Liver (tissue), 9 donors: ENCODE data around the gene DNAJC25. TPM values are rescaled to one million over a fixed set of nuclear protein-coding genes. Genes with fewer than 3 reads are reported as not detected.
"Not testable (repeated sequence)": the region's sequence is repeated elsewhere in the genome, so short reads cannot be mapped to it uniquely, and the experiment has no call there.

ENCODE experiments used
- DNase-seq: peaks from one replicate; pipeline ENCODE4 v3.0.0-alpha.2; 2017; ENCODE audit warnings: low spot score
- H3K27ac ChIP-seq, 2 donors: one replicate each; pipeline ENCODE4 v1.7.0; 2013; ENCODE audit warnings: inconsistent platforms in 2 of 2, low read length in 2 of 2, control low read depth in 1 of 2, low read depth in 1 of 2, mild to moderate bottlenecking in 1 of 2
- H3K27me3 ChIP-seq, 4 donors: one replicate each; pipeline versions ENCODE4 v1.6.1 to v1.7.0; 2013; ENCODE audit warnings: low read length in 3 of 4, inconsistent platforms in 1 of 4, mild to moderate bottlenecking in 1 of 4, moderate library complexity in 1 of 4; ENCODE audit not compliant: control insufficient read depth in 4 of 4, insufficient read depth in 4 of 4
- H3K36me3 ChIP-seq, 4 donors: one replicate each; pipeline versions ENCODE4 v1.6.1 to v1.7.0; 2013; ENCODE audit warnings: low read length in 3 of 4, mild to moderate bottlenecking in 3 of 4, low read depth in 1 of 4, moderate library complexity in 1 of 4; ENCODE audit not compliant: control insufficient read depth in 4 of 4, insufficient read depth in 3 of 4
- H3K4me1 ChIP-seq, 4 donors: one replicate each; pipeline versions ENCODE4 v1.6.1 to v1.7.0; 2013; ENCODE audit warnings: low read length in 3 of 4, mild to moderate bottlenecking in 3 of 4, moderate library complexity in 1 of 4; ENCODE audit not compliant: control insufficient read depth in 4 of 4, insufficient read depth in 4 of 4
- H3K4me3 ChIP-seq, 3 donors: one replicate each; pipeline versions ENCODE4 v1.6.1 to v1.7.0; 2013; ENCODE audit warnings: low read length in 3 of 3, control low read depth in 1 of 3, low read depth in 1 of 3, mild to moderate bottlenecking in 1 of 3
- H3K9ac ChIP-seq, 2 donors: one replicate each; pipeline ENCODE4 v1.7.0; 2013; ENCODE audit warnings: low read length in 2 of 2, mild to moderate bottlenecking in 2 of 2, moderate library complexity in 2 of 2, control low read depth in 1 of 2, low read depth in 1 of 2
- H3K9me3 ChIP-seq, 4 donors: one replicate each; pipeline versions ENCODE4 v1.6.1 to v1.7.0; 2013; ENCODE audit warnings: low read length in 3 of 4; ENCODE audit not compliant: control insufficient read depth in 4 of 4
- FOXA1 ChIP-seq: IDR thresholded peaks from 2 replicates; pipeline ENCODE4 v1.6.1; 2016; ENCODE audit warnings: antibody characterized with exemption
- RAD21 ChIP-seq, 2 donors: IDR thresholded peaks; 2 replicates each; pipeline ENCODE4 v1.6.1; 2016; ENCODE audit warnings: antibody characterized with exemption in 2 of 2, mild to moderate bottlenecking in 2 of 2
- SP1 ChIP-seq: IDR thresholded peaks from 2 replicates; pipeline ENCODE4 v1.6.1; 2018; ENCODE audit warnings: antibody characterized with exemption, mild to moderate bottlenecking
- TAF1 ChIP-seq: conservative IDR thresholded peaks from 2 replicates; pipeline ENCODE4 v1.6.1; 2016; ENCODE audit warnings: antibody characterized with exemption, mild to moderate bottlenecking
- WGBS: extraction: QIAGEN DNeasy Blood & Tissue Kit; methylation state at CpG from one replicate; pipeline ENCODE4 v1.1.7; 2013; 5-methylcytosine and 5-hydroxymethylcytosine counted together
- polyA plus RNA-seq, 2 donors: library from polyadenylated mRNA; stranded (reverse) in 1 of 2; unstranded in 1 of 2; fragments of 200-250 nt in 1 of 2; fragments of >200 nt in 1 of 2; fragmentation: Nextera tagmentation in 1 of 2; extraction: Ambion mirVana in 1 of 2; gene quantifications; one replicate each; pipeline versions ENCODE4 v1.2.1 to v1.2.3, GENCODE V29; 2013 to 2015
- total RNA-seq, 2 donors: library from RNA; depleted of rRNA; stranded (reverse); fragments of >200 nt; gene quantifications; one replicate each; pipeline ENCODE4 v1.2.3, GENCODE V29; 2014
- TF ChIP-seq, protein P1 (sequence below): IDR thresholded peaks from 2 replicates; pipeline ENCODE4 v1.6.1; 2016; ENCODE audit warnings: antibody characterized with exemption
- TF ChIP-seq, protein P2 (sequence below): IDR thresholded peaks from 2 replicates; pipeline ENCODE4 v1.6.1; 2016; ENCODE audit warnings: antibody characterized with exemption, mild to moderate bottlenecking
- TF ChIP-seq, protein P3 (sequence below): fragments of 150-350 bp; IDR thresholded peaks from 2 replicates; pipeline ENCODE4 v1.5.1; 2017; ENCODE audit warnings: improper control_type of control experiment, low read depth, low read length; ENCODE audit not compliant: missing input control
- donor health status: healthy.
- donor health status: healthy.
- donor health status: healthy.
- donor health status: healthy.
- donor health status: healthy.

Gene DNAJC25
- total and polyA plus RNA-seq, 4 donors = 9.3 to 17.8 (median 15.3) TPM

DNA sequence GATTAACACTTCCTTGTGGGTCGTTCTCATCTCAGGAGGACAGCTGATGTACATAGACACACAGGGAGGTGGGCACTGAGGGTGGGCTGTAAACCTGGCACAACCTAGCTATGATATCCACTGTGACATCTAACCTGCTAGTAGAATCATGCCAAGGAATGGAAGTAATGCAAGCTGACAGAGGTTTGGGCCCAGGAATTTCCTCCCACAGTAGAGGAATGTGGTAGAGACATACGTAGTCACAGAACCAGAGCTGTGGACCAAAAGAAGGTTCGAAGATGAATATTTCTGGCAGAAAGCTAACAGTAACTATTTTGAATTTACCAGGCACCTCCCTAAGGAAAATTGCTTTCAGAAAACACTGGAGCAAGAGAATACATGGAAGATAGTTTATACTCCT lies 15.2 kb upstream of the DNAJC25 start:
- no peaks in the 10 kb centered on the region for H3K36me3 ChIP-seq
- DNase-seq = no peak
- H3K9ac ChIP-seq = no peak overlapping the region
- WGBS = 88% methylated on average over 3 of the region's 3 CpGs
- H3K4me3 ChIP-seq = no peak overlapping the region
- no peak overlapping the region for H3K27ac ChIP-seq
- H3K9me3 ChIP-seq = no peaks in the 10 kb centered on the region
- H3K27me3 ChIP-seq = no peaks in the 10 kb centered on the region
- TF ChIP-seq, protein P1, sequence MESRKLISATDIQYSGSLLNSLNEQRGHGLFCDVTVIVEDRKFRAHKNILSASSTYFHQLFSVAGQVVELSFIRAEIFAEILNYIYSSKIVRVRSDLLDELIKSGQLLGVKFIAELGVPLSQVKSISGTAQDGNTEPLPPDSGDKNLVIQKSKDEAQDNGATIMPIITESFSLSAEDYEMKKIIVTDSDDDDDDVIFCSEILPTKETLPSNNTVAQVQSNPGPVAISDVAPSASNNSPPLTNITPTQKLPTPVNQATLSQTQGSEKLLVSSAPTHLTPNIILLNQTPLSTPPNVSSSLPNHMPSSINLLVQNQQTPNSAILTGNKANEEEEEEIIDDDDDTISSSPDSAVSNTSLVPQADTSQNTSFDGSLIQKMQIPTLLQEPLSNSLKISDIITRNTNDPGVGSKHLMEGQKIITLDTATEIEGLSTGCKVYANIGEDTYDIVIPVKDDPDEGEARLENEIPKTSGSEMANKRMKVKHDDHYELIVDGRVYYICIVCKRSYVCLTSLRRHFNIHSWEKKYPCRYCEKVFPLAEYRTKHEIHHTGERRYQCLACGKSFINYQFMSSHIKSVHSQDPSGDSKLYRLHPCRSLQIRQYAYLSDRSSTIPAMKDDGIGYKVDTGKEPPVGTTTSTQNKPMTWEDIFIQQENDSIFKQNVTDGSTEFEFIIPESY = no peak
- TF ChIP-seq FOXA1 (no peak), TAF1 (no peak)
- H3K4me1 ChIP-seq = peaks cover 2 to 15% (median 12%) of the 10 kb centered on the region in 4 donors

DNA sequence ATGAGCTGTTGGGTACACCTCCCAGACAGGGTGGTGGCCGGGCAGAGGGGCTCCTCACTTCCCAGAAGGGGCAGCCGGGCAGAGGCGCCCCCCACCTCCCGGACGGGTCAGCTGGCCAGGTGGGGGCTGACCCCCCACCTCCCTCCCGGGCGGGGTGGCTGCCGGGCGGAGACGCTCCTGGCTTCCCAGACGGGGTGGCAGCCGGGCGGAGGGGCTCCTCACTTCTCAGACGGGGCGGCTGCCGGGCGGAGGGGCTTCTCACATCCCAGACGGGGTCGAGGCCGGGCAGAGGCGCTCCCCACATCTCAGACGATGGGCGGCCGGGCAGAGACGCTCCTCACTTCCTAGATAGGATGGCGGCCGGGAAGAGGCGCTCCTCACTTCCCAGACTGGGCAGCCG lies 13.8 kb upstream of the DNAJC25 start:
- peaks cover 8 to 22% (median 19%) of the 10 kb centered on the region in 4 donors for H3K4me1 ChIP-seq
- H3K36me3 ChIP-seq, DNase-seq, H3K4me3 ChIP-seq, H3K27me3 ChIP-seq, H3K9me3 ChIP-seq, H3K9ac ChIP-seq, H3K27ac ChIP-seq: not testable (repeated sequence)
- WGBS = 96% methylated on average over 28 of the region's 29 CpGs

DNA sequence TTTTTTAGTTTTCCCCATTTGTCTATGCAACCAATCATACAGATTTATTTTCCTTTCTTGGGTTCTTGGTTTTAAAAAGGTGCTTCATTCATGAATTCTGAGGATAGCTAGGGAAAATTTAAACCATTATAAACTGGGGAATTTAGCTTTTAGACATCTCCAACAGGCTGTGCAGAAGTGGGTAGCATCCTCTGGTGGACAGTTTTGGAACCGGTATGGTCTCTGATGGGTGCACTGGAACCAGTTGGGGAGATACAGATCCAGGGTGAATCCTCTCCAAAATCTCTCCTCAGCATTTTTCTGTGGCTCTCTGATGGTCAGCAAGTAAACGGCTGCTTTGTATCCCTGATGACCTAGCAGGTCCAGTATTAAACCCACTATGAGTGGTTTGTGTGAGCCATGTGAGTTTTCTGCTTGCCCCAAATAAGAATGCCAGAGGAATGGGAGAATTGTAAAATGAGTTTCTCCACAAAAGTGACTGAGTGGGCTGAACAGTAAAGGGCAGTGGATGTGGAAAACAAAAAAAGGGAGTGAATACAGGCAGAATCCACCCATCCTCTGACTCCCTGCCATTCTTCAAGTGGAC lies 9.1 kb upstream of the DNAJC25 start:
- 6% methylated on average over 2 of the region's 2 CpGs for WGBS
- peaks cover 10 to 32% (median 24%) of the 10 kb centered on the region in 4 donors for H3K4me1 ChIP-seq
- no peak for DNase-seq
- no peaks in the 10 kb centered on the region for H3K36me3 ChIP-seq
- H3K4me3 ChIP-seq = no peak overlapping the region
- no peaks in the 10 kb centered on the region for H3K9me3 ChIP-seq
- TF ChIP-seq, protein P2, sequence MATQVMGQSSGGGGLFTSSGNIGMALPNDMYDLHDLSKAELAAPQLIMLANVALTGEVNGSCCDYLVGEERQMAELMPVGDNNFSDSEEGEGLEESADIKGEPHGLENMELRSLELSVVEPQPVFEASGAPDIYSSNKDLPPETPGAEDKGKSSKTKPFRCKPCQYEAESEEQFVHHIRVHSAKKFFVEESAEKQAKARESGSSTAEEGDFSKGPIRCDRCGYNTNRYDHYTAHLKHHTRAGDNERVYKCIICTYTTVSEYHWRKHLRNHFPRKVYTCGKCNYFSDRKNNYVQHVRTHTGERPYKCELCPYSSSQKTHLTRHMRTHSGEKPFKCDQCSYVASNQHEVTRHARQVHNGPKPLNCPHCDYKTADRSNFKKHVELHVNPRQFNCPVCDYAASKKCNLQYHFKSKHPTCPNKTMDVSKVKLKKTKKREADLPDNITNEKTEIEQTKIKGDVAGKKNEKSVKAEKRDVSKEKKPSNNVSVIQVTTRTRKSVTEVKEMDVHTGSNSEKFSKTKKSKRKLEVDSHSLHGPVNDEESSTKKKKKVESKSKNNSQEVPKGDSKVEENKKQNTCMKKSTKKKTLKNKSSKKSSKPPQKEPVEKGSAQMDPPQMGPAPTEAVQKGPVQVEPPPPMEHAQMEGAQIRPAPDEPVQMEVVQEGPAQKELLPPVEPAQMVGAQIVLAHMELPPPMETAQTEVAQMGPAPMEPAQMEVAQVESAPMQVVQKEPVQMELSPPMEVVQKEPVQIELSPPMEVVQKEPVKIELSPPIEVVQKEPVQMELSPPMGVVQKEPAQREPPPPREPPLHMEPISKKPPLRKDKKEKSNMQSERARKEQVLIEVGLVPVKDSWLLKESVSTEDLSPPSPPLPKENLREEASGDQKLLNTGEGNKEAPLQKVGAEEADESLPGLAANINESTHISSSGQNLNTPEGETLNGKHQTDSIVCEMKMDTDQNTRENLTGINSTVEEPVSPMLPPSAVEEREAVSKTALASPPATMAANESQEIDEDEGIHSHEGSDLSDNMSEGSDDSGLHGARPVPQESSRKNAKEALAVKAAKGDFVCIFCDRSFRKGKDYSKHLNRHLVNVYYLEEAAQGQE = peak; percentile 8
- TF ChIP-seq SP1 (no peak), RAD21 (IDR thresholded peaks at IDR 0.05) (peak; percentile 88 to 93)
- TF ChIP-seq, protein P3, sequence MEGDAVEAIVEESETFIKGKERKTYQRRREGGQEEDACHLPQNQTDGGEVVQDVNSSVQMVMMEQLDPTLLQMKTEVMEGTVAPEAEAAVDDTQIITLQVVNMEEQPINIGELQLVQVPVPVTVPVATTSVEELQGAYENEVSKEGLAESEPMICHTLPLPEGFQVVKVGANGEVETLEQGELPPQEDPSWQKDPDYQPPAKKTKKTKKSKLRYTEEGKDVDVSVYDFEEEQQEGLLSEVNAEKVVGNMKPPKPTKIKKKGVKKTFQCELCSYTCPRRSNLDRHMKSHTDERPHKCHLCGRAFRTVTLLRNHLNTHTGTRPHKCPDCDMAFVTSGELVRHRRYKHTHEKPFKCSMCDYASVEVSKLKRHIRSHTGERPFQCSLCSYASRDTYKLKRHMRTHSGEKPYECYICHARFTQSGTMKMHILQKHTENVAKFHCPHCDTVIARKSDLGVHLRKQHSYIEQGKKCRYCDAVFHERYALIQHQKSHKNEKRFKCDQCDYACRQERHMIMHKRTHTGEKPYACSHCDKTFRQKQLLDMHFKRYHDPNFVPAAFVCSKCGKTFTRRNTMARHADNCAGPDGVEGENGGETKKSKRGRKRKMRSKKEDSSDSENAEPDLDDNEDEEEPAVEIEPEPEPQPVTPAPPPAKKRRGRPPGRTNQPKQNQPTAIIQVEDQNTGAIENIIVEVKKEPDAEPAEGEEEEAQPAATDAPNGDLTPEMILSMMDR = peak; percentile 88
- H3K27me3 ChIP-seq = no peaks in the 10 kb centered on the region
- peak overlapping the region in 1 of 2 donors; percentile 54 for H3K9ac ChIP-seq
- H3K27ac ChIP-seq = peak overlapping the region; percentile 79 to 91
